Activated CD4-positive, alpha-beta T cell treated with anti-CD3 and anti-CD28 coated beads for 24 hours (primary cell): ENCODE results near the gene CCL28.
"Not testable (repeated sequence)": the region's sequence is repeated elsewhere in the genome, so short reads cannot be mapped to it uniquely, and the experiment has no call there.

Source experiments
- DNase-seq, 2 donors: peaks; one replicate each; pipeline ENCODE4 v3.0.0-alpha.2; 2020; ENCODE audit warnings: low read depth in 2 of 2

The CCL28 gene, protein sequence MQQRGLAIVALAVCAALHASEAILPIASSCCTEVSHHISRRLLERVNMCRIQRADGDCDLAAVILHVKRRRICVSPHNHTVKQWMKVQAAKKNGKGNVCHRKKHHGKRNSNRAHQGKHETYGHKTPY

DNA sequence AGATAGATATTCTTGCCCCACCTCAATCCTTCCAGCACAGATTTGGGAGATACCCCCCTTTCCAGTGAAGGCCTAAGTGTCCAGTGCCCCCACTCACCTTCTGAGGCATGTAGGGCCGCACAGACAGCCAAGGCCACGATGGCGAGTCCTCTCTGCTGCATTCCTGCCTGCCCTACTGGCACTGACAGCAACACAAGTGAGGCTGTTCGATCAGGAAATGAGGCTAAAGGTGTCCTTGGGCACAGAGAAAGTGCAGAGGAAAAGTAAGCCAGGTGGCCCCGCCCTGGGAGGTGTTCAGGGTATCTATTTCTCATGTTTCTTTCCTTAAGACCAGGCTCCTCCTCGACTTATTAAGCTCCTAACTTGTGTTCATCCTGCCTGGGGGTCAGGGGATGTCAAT lies at the start of gene CCL28:
TSS of gene CCL28 (minus strand) at position 236 of the 400 bp plus-strand sequence. CDS start at position 161, 75 bp downstream.
- DNase-seq = no peak

DNA sequence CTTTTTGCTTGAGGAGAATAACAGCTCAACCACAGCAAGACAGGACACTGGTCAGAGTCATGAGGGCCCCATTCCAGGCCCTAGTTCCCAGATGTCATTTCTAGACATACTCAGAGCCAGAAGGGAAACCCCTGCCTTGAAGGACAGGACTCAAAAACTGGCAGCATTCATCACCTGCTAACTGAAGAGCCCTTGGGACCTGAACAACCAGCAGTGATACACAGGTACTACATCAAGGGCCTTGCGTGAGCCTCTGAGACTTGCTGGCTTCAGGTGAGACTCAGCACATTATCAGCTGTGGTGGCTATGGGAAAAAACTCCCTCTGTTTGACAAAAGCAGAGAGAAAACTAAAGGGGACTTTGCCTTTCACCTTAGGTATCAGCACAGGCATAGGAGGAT lies 48.9 kb upstream of the CCL28 start:
- DNase-seq = no peak

DNA sequence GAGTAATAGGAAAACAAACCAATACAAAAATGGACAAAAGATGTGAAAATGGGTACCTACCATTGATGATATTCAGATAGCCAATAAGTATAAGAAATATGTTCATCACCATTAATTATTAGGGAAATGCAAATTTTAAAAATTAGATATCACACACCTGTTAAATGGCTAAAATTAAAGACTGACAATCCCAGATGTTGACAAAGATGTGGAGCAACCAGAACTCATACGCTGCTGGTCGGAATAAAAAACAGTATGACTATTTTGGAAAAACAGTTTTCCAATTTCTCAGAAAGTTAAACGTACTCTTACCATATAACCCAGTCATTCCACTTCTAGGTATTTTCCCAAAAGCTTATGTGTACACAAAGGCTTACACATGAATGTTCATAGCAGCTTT lies 44.4 kb upstream of the CCL28 start:
- no peak for DNase-seq

DNA sequence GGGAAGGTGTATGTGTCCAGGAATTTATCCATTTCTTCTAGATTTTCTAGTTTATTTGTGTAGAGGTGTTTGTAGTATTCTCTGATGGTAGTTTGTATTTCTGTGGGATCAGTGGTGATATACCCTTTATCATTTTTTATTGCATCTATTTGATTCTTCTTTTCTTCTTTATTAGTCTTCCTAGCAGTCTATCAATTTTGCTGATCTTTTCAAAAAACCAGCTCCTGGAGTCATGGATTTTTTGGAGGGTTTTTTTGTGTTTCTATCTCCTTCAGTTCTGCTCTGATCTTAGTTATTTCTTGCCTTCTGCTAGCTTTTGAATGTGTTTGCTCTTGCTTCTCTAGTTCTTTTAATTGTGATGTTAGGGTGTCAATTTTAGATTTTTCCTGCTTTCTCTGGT lies 29.4 kb upstream of the CCL28 start:
- DNase-seq = not testable (repeated sequence)

DNA sequence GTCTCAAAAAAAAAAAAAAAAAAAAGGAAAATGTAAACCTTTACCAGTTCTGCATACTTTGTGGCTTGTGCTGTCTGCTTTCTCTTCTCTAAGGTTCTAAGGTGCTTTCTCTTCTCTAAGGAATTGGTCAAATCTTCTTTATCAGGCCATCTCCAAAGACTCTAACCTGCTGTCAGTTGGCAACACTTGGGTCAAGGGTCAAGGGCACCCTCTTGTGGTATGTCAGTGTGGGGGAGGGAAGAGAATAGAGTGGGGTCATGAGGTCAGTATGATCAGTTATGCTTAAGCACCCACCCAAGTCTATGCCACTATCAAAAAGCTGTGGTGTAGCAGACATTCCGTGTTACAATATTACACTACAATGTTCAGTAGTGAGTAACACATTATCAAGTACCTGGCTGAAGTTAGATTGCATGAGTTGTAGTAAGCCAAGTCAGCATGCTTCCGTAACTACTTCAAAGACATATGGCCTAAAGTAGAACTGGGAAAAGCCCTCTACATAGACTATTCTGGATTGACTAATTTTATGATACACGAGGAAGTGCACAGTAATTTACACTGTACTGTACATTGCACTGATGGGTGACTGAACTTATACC lies 25.0 kb upstream of the CCL28 start:
- DNase-seq = no peak

DNA sequence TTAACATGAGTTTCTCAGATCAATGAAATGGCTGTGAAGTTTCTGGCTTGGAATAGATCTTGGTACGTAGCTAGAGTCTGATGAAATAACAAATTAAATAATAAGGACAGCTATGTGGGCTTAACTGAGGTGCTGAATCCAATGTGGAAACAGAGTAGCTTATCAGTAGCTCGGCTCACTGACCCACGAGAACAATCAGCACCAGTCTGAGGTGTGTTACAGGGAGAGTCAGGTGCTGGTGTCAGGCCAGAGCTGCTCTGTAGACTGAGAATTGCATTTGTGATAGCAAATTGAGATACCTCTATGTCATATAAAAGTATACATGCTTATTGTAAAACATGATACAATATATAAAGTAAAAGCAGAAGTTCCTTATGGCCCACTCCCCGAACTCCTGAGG lies 21.2 kb upstream of the CCL28 start:
- DNase-seq = no peak

DNA sequence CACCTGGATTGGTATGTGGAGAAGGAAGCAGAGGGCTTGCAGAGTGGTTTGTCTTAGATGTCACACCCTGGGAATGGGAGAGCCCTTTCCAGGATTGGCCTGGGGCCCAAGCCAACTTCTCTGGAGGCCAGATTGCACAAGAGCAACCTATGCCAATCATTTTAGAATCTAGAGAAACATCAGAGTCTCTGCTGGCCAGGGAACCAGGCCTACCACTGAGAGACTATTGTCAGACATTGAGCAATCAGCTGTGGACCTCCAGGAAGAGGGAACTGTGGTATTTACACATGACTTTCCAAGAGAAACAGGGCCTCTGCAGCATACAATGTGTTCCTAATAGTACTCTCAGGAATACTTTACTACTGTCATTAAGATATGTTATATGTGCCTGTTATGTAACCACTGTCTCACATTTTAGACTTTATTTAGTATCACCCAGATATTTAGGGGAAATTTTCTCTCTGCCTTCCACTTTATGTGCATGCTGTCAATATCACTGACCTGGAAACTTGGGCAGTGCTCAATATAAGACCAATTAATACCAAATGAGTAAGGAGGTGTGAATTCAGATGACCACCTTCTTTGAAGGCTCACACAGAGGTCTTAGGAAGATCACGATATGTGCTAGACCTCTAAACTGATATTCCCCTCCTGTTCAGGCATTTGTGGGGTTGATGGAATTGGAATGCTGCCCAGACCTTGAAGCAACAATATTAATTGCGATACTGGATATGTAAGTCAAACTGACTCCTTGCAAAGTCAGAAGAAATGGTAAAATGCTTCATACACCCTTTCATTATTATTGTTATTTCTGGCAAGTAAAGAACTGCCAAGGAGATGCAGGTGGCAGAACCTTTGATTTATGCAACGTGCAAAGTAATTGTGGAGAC lies 20.5 kb upstream of the CCL28 start:
- DNase-seq = no peak

DNA sequence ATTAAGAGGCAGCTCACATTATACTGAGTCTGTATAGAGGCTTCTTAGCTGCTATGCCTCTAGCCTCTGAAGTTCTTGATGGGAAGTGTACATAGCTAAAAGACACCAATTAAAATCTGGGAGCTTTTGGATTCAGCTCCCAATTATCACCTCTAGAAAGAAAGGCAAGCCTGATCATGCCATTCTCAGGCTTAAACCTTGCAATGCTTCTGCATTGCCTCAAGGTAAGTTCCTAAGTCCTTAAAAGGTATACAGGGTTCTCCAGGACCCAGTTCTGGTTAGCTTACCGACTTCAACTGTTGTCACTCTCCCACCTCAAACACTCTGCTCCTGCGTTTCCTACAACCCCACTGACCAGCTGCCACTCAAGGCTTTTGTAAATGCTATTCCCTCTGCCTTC lies 17.5 kb upstream of the CCL28 start:
- no peak for DNase-seq

DNA sequence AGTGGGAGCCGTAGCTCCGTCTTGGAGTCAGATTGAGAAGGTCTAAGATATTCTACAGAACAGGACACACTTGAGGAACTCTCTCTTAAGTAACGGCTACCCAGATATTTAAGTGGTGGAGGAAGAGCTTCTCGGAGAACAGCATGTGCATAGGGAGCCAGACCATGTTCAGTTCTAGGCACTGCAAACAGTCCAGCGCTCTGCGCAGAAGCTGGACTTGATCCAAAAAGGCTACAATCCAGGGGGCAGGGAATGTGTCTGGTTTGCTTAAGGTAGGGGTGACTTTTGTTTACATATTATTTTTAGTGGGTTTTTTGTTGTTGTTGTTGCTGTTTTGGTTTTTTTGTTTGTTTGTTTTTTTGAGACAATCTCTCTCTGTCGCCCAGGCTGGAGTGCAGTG lies 16.8 kb upstream of the CCL28 start:
- no peak for DNase-seq

DNA sequence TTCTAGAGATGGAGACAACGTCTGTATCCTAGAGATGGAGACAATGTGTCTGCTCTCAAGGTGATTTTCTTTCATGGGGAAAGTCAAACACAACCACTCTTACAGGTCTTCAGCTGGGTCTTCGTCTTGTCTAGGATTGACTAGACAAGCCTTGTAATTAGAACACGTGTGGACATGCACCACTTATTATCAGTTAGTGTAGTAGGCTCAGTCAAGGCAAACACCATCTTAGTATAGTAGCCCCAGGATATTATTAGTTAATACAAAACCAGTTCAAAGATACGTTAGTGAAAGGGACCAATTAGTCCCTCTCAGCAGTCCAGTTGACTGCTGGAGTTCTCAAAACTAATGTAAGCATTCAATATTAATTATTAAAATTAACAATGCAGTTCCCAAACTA lies 15.1 kb upstream of the CCL28 start:
- DNase-seq = no peak

DNA sequence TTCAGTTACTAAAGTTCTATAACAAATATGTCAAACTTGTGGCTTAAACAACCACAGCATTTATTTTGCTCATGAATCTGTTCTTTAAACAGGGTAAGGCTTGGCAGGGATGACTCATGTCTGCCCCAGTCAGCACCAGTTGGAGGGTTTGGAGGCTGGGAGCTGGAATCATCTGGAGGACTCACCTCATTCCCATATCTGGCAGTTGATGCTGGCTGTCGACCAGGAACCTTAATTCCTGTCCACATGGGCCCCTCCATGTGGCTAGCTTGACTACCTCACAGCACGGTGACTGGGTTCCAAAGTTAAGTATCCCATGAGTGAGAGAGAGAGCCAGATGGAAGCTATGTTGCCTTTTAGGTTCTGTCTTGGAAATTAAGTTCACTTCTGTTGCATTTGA lies 13.8 kb upstream of the CCL28 start:
- no peak for DNase-seq

DNA sequence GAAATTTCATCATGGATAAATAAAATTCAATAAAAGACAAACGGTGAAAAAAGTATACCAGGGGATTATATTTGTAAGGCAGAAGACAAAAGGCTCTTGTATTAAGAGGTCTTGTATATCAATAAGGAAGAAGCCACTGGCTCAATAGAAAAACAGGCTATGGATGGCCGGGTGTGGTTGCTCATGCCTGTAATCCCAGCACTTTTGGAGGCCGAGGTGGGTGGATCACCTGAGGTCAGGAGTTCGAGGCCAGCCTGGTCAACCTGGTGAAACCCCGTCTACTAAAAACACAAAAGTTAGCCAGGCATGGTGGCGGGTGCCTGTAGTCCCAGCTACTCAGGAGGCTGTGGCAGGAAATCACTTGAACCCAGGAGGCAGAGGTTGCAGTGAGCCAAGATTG lies 10.9 kb upstream of the CCL28 start:
- DNase-seq = not testable (repeated sequence)

DNA sequence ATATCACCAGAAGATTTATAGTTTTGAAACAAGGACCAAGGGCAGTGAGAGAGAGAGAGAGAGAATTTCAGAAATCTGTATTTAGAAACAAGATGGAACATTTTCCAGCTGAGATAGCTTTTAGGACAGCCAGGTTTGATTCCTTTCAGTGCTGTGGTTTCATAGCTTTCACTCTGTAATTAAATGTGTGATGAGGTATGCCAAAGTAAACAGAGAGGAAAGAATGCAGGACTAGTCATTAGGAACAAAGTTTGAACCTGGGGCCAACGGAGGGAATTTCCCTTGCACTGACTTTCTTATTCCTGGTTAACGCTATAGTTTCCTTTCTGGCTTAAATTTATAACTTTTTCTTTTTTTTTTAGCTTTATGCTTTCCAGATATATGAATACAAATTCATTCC lies 10.0 kb upstream of the CCL28 start:
- DNase-seq = no peak

DNA sequence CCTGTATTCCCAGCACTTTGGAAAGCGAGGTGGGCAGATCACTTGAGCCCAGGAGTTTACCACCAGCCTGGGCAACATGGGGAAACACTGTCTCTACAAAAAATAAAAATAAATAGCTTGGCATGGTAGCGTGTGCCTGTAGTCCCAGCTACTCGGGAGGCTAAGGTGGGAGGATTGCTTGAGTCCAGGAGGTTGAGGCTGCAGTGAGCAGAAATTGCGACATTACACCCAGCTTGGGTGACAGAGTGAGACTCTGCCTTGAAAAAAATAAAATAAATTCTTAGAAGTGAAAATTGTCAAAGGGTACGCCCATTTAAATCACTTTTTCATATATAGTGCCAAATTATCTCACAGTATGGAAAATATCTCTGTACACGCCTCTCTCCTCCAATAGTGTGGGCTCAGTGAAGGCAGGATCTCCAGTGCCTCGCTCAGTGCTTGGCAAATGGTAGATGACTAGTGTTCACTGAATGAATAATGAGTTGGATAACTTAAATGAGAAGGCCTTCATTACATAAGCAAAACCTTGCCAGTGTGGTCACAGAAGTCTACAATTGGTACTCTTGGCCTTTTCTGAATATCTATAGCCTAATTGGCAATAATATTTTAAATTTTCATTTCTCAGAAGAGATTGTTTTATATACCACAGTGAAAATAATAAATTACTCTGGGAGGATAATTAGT lies 9.4 kb upstream of the CCL28 start:
- DNase-seq = no peak

DNA sequence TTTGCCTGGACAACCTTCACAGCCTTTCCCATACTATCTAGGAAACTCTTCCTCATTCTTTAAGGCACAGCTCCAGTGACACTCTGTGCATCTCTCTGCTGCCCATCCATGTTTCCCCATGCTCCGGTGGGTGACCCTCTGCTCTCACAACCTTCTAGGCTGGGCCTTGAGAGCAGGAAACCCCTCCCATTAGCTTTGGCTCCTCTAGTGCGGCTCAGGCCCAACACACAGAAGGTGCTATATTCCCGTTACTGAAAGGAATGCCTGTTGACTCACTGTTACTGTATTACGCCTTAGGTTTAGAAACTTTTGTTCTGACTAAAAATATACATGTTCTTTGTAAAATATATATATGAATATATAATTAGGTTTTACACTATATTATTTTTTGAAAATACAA lies 8.1 kb upstream of the CCL28 start:
- DNase-seq = no peak

DNA sequence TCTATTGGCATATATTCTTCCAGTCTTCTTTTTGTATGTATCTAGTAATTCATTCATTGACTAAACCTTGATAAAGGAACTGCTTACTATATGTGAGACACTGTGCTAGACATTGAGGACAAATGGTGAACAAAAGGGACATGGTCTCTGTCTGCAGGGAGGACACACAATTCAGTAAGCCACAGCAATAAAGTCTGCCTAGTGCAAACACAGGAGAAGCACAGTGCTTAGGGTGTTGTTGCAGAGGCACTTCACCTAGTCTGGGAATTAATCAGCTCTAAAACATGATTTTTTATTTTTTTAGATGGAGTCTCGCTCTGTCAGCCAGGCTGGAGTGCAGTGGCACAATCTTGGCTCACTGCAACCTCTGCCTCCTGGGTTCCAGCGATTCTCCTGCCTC lies 6.4 kb upstream of the CCL28 start:
- no peak for DNase-seq

DNA sequence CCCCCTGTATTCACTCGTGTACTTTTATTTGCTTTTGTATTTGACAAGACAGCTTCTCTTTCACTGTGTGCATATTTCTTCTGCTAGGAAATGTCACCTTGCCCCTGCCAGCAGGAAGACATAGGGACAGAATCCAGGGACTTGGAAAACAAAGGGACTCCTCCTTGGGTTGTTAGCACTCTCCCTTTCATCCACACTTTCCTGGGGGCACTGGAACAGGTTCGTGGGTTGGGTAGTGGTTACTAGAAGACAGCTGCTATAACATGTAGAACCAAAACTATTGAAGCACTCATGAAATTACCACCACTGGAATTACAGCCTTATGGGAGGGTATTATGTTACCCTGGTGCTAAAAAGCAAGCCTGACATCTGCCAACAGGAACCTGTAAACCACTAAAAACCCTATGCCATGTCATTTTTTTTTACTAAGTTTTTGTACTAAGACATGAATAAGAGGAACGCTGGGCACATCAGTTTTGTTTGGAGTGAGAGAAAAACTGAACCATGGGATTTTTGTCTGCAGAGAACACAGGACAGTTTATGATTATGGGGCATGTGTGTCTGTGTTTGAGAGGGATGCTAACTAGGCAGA lies 4.7 kb upstream of the CCL28 start:
- no peak for DNase-seq

DNA sequence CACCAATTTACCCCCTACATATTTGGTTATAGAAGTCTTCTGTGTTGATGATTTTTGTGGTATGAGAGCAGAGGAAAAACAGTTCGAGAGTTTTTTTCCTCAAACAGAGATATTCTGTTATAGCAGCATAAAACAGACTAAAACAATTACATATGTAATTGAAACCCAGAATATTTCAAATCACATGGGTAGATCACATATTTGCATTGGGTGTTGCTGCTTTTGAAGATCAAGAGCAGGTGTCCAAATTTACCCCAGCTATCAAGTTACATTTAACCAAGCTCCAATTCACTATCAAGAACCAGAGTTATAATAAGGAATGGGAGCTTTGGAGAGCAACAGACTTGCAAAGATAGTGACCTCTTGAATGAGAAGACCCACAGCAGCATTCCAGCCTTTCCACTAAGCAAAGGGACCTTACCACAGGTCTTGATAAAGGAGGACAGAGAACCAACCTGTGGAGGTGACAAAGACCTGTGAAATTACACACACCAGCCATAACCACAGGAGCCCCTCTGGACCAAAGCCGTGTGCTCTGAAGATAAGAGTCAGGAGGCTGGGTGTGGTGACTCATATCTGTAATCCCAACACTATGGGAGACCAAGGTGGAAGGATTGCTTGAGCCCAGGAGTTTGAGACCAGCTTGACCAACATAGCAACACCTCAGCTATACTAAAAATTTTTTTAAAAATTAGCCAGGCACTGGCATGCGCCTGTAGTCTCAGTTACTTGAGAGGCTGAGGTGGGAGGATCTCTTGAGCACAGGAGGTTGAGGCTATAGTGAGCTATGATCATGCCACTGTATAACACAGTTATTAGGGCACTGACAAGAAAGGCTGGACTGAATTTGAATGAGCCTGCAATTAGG lies 4.0 kb upstream of the CCL28 start:
- DNase-seq = no peak

DNA sequence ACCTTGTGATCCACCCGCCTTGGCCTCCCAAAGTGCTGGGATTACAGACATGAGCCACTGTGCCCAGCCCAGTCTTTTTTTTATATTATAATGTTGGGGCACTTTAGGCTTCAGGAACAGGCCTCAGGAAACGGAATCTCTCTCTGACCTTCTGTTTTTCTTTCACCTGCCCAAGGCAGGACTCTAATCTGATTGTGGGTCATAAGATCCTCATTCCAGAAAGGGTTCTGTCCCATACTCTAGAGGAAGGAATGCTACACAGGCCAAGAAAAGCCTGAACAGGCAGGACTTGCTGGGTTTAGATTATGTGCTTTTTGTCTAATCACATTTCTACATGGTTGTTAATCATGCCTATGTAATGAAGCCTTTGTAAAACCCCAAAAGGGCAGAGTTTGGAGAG lies 1.8 kb upstream of the CCL28 start:
- no peak for DNase-seq

DNA sequence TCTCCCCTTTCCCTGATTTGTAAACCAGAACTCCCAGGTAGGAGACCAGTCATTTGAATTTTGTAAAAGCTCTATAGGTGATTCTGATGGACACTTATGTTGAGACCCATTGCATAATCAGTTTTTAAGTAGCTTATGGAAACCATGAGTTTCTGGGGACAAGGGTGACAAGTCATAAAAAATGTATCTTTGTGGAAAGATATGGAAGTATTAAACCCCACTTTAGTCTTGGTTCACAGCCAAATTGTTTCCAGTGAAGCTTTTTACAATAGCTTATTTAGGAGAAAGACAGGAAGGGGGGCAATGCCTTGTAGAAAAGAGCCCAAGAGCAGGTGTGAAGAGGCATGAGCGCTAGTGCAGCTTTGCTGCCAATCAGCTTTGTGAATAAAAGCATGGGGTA lies 453 bp upstream of the CCL28 start:
- DNase-seq = no peak

DNA sequence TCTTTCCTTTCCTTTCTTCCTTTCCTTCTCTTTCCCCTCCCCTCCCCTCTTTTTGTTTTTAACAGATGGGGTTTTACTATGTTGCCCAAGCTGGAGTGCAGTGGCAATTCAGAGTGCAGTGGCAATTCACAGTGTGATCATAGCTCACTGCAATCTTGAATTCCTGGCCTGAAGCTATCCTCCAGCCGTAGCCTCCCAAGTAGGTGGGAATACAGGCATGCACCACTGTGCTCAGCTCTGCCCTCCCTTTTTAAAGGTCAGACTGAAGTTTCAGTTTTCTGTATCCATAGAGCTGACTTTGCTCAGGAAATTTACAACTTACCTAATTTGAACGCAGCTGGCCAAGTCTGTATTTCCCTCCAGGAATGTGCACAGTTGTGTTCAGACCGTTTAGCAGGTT lies 696 bp downstream of the CCL28 start:
- DNase-seq = no peak
